ENCODE data around the gene TMEM52.

TMEM52 gene

DNA sequence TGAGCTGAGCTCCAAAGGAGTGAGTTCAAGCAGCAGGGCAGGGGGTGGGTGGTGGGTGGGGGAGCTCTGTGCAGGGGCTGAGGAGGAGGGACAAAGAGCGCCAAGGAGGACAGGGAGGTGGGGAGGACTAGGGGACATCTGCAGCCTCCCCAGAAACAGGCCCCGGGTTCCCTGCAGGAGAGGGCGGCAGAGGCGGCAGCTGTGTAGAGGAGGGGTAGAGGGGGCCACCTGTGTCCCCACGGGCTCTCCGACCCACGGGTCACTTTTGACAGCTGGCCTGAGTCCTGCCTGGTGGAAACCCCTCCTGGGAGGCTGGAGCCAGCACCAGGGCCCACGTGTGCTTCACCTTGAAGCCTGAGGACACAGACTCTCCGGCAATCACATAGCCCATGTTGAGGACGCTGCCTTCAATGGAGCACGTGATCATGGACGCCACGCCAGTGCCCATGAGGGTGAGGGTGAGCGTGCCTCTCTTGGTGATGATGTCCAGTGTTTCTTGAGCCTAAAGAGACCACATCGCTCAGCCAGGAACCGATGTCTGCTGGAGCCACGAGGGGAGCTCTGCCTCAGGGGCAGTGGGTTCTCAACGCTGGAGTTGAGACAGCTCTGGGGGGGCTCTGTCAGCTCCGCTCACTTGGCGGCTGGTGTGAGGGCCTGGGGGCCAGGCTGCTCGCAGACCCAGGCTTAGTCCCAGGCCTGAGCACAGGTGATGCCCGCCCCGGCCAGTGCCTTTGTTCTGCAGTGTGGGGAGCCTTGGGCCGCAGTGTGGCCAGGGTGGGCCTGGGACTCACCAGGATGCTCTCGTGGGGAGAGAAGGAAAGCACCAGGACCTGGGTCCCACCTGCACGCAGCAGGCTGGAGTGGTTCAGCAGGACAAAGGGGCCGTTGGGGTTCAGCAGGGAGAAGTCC is 6.6 kb upstream of the TMEM52 start:
- H3K4me1 Mint-ChIP-seq (ENCODE audit: low read depth), result no peaks in the 10 kb centered on the region
- H3K4me3 Mint-ChIP-seq, result no peak overlapping the region
- H3K9me3 Mint-ChIP-seq, result no peaks in the 10 kb centered on the region
- no peaks in the 10 kb centered on the region for H3K36me3 Mint-ChIP-seq (ENCODE audit: low read depth)
- H3K27ac Mint-ChIP-seq, result no peak overlapping the region
- H3K27me3 Mint-ChIP-seq (ENCODE audit: low read depth), result no peaks in the 10 kb centered on the region

DNA sequence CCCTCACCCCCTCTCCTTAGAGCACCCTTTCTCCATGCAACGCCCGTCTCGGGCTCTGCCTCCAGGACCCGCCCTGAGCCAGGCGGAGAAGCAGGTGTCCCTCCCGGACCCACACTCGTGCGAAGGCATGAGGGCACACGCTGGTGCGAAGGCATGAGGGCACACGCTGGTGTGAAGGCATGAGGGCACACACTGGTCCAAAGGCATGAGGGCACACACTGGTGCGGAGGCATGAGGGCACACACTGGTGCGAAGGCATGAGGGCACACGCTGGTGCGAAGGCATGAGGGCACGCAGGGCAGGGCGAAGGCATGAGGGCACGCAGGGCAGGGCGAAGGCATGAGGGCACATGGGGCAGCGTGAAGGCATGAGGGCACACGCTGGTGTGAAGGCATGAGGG is 5.8 kb upstream of the TMEM52 start:
- Mint-ChIP-seq H3K27ac (no peak overlapping the region), H3K27me3 (ENCODE audit: low read depth) (no peaks in the 10 kb centered on the region), H3K4me3 (no peak overlapping the region), H3K4me1 (ENCODE audit: low read depth) (no peaks in the 10 kb centered on the region), H3K9me3 (no peaks in the 10 kb centered on the region), H3K36me3 (ENCODE audit: low read depth) (no peaks in the 10 kb centered on the region)

DNA sequence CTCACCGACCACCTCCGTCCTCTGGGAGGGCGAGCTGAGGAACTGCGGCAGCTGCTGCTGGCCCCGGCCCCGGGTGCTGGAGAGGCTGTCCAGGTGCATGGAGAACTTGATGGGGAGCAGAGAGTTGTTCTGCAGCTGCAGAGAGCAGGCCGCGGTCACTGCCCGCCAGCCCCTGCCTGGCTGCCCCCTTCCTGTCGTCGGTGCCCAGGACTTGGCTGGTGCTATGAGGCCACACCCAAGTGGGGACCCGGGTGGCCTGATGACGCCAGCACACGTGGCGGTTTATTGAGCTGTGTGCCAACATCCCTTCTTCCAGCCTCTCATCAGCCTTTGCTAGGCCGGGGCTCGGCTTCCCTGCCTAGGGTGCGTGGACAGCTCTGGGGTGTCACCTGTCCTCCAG is 5.3 kb upstream of the TMEM52 start:
- Mint-ChIP-seq H3K4me1 (ENCODE audit: low read depth) (no peaks in the 10 kb centered on the region), H3K4me3 (no peak overlapping the region), H3K9me3 (no peaks in the 10 kb centered on the region), H3K27me3 (ENCODE audit: low read depth) (no peaks in the 10 kb centered on the region), H3K27ac (no peak overlapping the region), H3K36me3 (ENCODE audit: low read depth) (no peaks in the 10 kb centered on the region)

- H3K27me3 Mint-ChIP-seq (ENCODE audit: low read depth), result no peaks in the 10 kb centered on the region
- H3K36me3 Mint-ChIP-seq (ENCODE audit: low read depth), result no peaks in the 10 kb centered on the region
- H3K9me3 Mint-ChIP-seq, result no peaks in the 10 kb centered on the region
- H3K4me3 Mint-ChIP-seq, result no peak overlapping the region
- no peak overlapping the region for H3K27ac Mint-ChIP-seq
- no peaks in the 10 kb centered on the region for H3K4me1 Mint-ChIP-seq (ENCODE audit: low read depth)
These were observed 4.1 kb upstream of the TMEM52 start for GRCh38 chr1:1922956-1923833.

DNA sequence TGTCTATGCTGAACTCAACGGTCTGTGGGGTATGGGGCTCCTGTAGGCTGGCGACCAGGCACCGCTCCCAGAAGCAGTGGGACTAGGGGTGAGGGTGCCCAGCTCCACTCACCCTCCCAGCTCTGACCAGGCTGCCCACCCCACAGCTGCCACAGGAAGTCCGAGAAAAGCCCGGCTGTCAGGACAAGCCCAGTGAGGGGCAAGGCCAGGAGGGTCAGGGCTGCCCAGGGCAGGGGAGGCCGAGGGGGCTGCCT is 3.5 kb upstream of the TMEM52 start:
- H3K27me3 Mint-ChIP-seq (ENCODE audit: low read depth), result no peaks in the 10 kb centered on the region
- H3K9me3 Mint-ChIP-seq, result no peaks in the 10 kb centered on the region
- H3K4me3 Mint-ChIP-seq, result no peak overlapping the region
- H3K4me1 Mint-ChIP-seq (ENCODE audit: low read depth), result no peaks in the 10 kb centered on the region
- H3K36me3 Mint-ChIP-seq (ENCODE audit: low read depth), result no peaks in the 10 kb centered on the region
- H3K27ac Mint-ChIP-seq, result no peak overlapping the region

DNA sequence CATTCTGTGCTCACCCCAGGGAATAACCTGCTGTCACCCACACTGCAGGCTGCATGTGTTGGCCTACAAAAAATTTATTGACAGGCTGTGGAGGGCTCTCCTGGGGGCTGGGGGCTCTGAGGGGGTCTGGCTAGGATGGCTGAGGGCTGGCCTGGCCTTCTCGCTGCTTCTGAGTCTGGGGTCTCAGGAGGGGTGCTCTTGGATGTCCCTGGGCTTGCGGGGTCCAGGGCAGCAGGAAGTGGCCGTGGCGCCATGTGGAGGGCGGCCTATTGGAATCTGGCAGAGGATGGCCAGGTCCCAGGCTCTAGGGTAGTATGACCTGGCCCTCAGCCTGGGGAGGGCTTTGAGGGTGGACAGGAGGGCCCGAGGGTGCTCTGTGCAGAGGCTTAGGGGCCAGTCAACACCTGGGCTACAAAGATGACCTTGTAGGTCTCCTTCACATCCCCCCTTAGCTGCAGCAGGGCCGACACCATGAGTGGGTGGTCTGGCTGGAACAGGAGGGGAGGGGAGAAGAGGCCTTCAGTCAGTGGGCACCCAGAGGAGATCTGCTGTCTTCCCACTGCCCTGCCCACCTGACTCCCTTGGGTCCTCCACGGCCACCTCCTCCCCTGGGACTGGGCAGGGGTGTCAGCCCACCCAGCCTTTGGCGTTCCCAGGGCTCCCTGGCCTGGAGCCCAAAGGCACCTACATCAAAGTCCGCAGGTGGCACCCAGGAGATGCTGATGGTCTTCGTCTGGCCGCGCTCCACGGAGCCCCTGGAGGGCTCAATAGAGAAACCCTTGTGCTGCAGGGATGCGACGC is 3.0 kb upstream of the TMEM52 start:
- H3K36me3 Mint-ChIP-seq (ENCODE audit: low read depth), result no peaks in the 10 kb centered on the region
- no peak overlapping the region for H3K27ac Mint-ChIP-seq
- no peaks in the 10 kb centered on the region for H3K27me3 Mint-ChIP-seq (ENCODE audit: low read depth)
- no peak overlapping the region for H3K4me3 Mint-ChIP-seq
- H3K9me3 Mint-ChIP-seq, result no peaks in the 10 kb centered on the region
- H3K4me1 Mint-ChIP-seq (ENCODE audit: low read depth), result no peaks in the 10 kb centered on the region

DNA sequence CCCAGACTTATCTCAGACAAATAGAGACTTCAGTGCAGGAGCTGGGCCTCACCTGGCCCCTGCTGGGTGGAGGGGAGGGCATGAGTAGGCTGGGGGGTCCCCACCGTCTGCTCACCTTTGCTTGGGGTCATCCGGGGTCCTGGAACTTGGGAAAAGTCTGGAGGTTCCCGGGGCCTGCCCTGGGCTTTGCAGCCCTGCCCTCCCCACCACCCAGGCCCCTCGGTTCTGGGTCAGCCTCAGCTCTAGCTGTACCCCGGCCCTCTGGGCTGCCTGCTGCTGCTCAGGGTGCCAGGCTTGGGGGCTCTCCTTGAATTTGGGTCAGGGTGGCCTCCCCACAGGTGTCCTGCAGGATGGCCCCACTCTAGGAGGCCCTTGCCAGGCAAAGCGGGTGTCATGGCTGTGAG is 2.4 kb upstream of the TMEM52 start:
- Mint-ChIP-seq H3K27me3 (ENCODE audit: low read depth) (no peaks in the 10 kb centered on the region), H3K27ac (no peak overlapping the region), H3K4me3 (no peak overlapping the region), H3K4me1 (ENCODE audit: low read depth) (no peaks in the 10 kb centered on the region), H3K36me3 (ENCODE audit: low read depth) (no peaks in the 10 kb centered on the region), H3K9me3 (no peaks in the 10 kb centered on the region)

- H3K4me3 Mint-ChIP-seq, result no peak overlapping the region
- no peaks in the 10 kb centered on the region for H3K9me3 Mint-ChIP-seq
- H3K4me1 Mint-ChIP-seq (ENCODE audit: low read depth), result no peaks in the 10 kb centered on the region
- H3K36me3 Mint-ChIP-seq (ENCODE audit: low read depth), result no peaks in the 10 kb centered on the region
- H3K27ac Mint-ChIP-seq, result no peak overlapping the region
- no peaks in the 10 kb centered on the region for H3K27me3 Mint-ChIP-seq (ENCODE audit: low read depth)
These were observed 1.8 kb upstream of the TMEM52 start for GRCh38 chr1:1920608-1921458.

GRCh38 chr1:1920057-1920607 is 1.1 kb upstream of the TMEM52 start:
- Mint-ChIP-seq H3K9me3 (no peaks in the 10 kb centered on the region), H3K4me3 (no peak overlapping the region), H3K27me3 (ENCODE audit: low read depth) (no peaks in the 10 kb centered on the region), H3K27ac (no peak overlapping the region), H3K4me1 (ENCODE audit: low read depth) (no peaks in the 10 kb centered on the region), H3K36me3 (ENCODE audit: low read depth) (no peaks in the 10 kb centered on the region)

GRCh38 chr1:1919304-1920056 is 401 bp upstream of the TMEM52 start:
- Mint-ChIP-seq H3K27me3 (ENCODE audit: low read depth) (no peaks in the 10 kb centered on the region), H3K9me3 (no peaks in the 10 kb centered on the region), H3K4me1 (ENCODE audit: low read depth) (no peaks in the 10 kb centered on the region), H3K4me3 (peak overlapping the region; percentile 63), H3K27ac (peak overlapping the region; percentile 74), H3K36me3 (ENCODE audit: low read depth) (no peaks in the 10 kb centered on the region)

DNA sequence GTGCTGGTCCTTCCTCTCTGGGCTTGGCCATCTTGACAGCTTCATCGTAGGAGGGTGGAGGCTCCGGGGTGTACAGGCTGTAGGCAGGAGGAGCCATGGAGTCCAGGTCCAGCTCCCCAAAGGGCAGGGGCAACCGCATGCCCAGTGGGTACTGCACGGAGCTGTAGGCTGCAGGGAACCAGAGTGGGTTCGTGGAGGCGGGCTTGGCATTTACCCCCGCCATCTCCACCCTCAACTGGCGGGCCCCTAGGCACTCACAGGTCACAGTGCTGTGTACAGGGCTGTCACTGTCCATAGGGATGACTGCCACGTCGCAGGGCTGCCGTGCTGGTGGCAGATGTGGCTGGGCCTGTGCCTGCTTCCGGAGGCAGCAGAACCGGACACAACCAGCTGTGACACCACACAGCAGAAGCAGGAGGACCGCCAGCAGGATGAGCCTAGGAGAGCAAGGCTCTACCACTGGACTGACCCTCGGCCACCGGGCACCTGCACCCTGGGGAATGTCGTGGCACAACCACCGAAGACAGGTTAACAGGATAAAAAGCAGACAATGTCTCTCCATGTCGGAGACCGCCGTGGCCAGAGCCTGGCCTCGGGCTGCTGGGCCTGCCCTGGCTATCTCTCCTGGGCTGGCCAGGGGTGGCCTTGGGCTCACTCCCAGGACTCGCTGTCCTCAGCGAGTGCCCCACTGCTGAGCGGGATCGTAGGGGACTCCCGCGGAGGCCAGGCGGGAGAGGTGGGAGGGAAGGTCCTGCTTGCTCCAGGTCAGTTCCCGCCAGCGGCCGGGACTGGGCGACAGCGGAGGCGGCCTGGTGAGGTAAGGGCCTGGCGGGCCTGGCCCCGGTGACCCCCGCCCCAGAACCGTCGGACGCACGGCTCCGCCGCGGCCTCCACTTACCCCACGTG is 831 bp downstream of the TMEM52 start:
- Mint-ChIP-seq H3K27ac (no peak overlapping the region), H3K36me3 (ENCODE audit: low read depth) (no peaks in the 10 kb centered on the region), H3K9me3 (no peaks in the 10 kb centered on the region), H3K4me1 (ENCODE audit: low read depth) (no peaks in the 10 kb centered on the region), H3K4me3 (peak overlapping the region; percentile 34), H3K27me3 (ENCODE audit: low read depth) (no peaks in the 10 kb centered on the region)

GRCh38 chr1:1917304-1917976 is 1.6 kb downstream of the TMEM52 start:
- Mint-ChIP-seq H3K4me1 (ENCODE audit: low read depth) (no peaks in the 10 kb centered on the region), H3K27ac (no peak overlapping the region), H3K4me3 (no peak overlapping the region), H3K27me3 (ENCODE audit: low read depth) (no peaks in the 10 kb centered on the region), H3K36me3 (ENCODE audit: low read depth) (no peaks in the 10 kb centered on the region), H3K9me3 (no peaks in the 10 kb centered on the region)

Data from T-helper 1 cell treated with Interleukin-12 subunit alpha and Interleukin-12 subunit beta and Interleukin-4 antibody, amounts not matched to agents 30 μg/mL and 1 μg/mL, for 36 hours (primary cell).